Measurements from ENCODE around the gene PIH1D1. TPM values are rescaled to one million over a fixed set of nuclear protein-coding genes. Genes with fewer than 3 reads are reported as not detected.
A peak's percentile ranks its signal among the peaks of the same experiment; 100 is the strongest.
"Not testable (repeated sequence)": the region's sequence is repeated elsewhere in the genome, so short reads cannot be mapped to it uniquely, and the experiment has no call there.

The PIH1D1 gene
- total RNA-seq, 4 donors from 2014 or later: 67.2 to 82.4 (median 72.5) TPM

DNA sequence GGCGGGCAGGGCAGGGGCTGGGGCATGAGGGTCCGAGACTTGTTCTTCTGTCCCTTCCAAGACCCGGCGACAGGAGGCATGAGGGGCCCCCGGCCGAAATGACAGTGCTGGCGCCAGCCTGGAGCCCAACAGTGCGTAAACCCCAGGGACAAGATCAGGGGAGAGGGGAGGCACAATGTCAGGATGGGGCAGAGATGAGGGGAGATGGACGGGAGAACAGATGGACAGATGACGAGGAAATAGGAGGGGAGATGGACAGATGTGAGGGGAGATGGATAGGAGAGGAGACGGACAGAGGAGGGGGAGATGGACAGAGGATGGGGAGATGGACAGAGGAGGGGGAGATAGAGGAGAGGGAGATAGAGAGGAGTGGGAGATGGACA, 22.9 kb upstream of the PIH1D1 start:
- Histone ChIP-seq H3K9me3 (no peaks in the 10 kb centered on the region), H3K36me3 (peaks cover 0 to 14% of the 10 kb centered on the region in 2 donors), H3K27ac (peak overlapping the region; percentile 48 to 90 (median 87)), H3K4me3 (peak overlapping the region; percentile 72 to 85), H3K4me1 (peaks cover 0 to 52% (median 16%) of the 10 kb centered on the region in 3 donors), H3K27me3 (no peaks in the 10 kb centered on the region)
- ATAC-seq: no peak
- WGBS, 2 donors (ENCODE audit: low coverage in 1 of 2): 3 to 17% methylated on average over 4 to 8 of the region's 11 CpGs
- no peak for TF ChIP-seq POLR2A (IDR thresholded peaks at IDR 0.05)
- TF ChIP-seq, protein P1, sequence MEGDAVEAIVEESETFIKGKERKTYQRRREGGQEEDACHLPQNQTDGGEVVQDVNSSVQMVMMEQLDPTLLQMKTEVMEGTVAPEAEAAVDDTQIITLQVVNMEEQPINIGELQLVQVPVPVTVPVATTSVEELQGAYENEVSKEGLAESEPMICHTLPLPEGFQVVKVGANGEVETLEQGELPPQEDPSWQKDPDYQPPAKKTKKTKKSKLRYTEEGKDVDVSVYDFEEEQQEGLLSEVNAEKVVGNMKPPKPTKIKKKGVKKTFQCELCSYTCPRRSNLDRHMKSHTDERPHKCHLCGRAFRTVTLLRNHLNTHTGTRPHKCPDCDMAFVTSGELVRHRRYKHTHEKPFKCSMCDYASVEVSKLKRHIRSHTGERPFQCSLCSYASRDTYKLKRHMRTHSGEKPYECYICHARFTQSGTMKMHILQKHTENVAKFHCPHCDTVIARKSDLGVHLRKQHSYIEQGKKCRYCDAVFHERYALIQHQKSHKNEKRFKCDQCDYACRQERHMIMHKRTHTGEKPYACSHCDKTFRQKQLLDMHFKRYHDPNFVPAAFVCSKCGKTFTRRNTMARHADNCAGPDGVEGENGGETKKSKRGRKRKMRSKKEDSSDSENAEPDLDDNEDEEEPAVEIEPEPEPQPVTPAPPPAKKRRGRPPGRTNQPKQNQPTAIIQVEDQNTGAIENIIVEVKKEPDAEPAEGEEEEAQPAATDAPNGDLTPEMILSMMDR (IDR thresholded peaks at IDR 0.05): no peak
- no peak for TF ChIP-seq POLR2AphosphoS5 (IDR thresholded peaks at IDR 0.05)
- TF ChIP-seq EP300 (IDR thresholded peaks at IDR 0.05): no peak

DNA sequence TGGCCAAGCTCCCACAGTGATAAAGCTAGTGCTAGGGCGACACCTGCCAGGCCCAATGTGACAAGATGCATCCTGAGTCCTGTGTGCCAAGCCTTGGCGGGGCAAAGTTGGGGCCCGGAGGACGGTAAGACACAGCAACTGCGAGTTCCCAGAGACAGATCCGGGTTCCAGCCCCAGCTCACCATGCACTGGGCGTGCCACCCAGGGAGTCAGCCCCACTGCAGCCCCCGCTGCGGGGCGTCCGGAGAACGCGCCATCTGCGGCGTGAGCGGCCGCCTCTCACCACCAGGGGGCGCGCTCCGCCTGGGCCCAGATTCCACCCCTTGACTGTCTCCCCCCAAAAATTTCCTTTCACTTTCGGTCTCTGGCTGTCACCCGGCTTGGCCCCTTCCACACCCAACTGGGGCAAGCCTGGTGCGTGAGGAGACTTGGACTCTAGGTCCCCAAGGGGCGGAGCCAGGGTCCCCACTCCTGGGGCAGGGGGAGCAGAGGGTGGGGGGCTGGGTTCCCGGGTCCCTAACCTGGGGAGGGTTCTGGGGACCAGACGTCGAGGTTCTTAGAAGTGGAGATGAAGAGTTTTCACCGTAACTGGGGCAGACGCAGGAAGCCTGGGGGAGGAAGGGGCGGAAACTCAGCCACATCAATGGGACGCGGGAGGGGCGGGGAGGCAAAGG, 22.4 kb upstream of the PIH1D1 start, which contains the start of gene FLT3LG:
Gene FLT3LG, plus strand, starts transcription at position 348 of the 674 bp plus-strand sequence. CDS start 425 bp downstream, outside the sequence.
- TF ChIP-seq POLR2A (IDR thresholded peaks at IDR 0.05) (no peak), POLR2AphosphoS5 (IDR thresholded peaks at IDR 0.05) (peak; percentile 43), EP300 (IDR thresholded peaks at IDR 0.05) (no peak)
- TF ChIP-seq, protein P1 (IDR thresholded peaks at IDR 0.05): peak in 3 of 4 experiments; percentile 99
- H3K4me3 ChIP-seq: peak within 1 kb of the TSS; percentile 72 to 85
- no peaks in the 10 kb centered on the region for H3K9me3 ChIP-seq
- H3K27ac ChIP-seq: peak within 1 kb of the TSS; percentile 48 to 90 (median 87)
- ATAC-seq: peak; percentile 76
- H3K4me1 ChIP-seq: peaks cover 0 to 57% (median 17%) of the 10 kb centered on the region in 3 donors
- H3K27me3 ChIP-seq: no peaks in the 10 kb centered on the region
- 0% methylated on average over 1 of the region's 33 CpGs; no CpG with 5 or more reads in 1 of the 2 donors for WGBS, 2 donors (ENCODE audit: low coverage in 1 of 2)
- H3K36me3 ChIP-seq: peaks cover 0 to 15% of the 10 kb centered on the region in 2 donors

DNA sequence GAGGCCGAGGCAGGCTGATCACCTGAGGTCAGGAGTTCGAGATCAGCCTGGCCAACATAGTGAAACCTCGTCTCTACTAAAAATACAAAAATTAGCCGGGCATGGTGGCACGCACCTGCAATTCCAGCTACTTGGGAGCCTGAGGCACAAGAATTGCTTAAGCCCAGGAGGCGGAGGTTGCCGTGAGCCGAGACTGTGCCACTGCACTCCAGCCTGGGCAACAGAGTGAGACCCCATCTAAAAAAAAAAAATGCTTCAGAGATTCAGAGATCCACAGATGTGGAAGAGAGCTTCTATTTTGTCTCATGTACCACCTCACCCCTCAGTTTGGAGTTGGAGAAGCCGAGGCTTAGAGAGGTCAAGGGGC, 21.9 kb upstream of the PIH1D1 start:
- H3K9me3 ChIP-seq, H3K27me3 ChIP-seq, ATAC-seq: not testable (repeated sequence)
- Histone ChIP-seq H3K4me1 (peaks cover 0 to 57% (median 20%) of the 10 kb centered on the region in 3 donors), H3K36me3 (peaks cover 0 to 20% of the 10 kb centered on the region in 2 donors), H3K27ac (peak overlapping the region in 3 of 4 donors; percentile 86 to 90 (median 88)), H3K4me3 (peak overlapping the region; percentile 72 to 85)
- WGBS, 2 donors (ENCODE audit: low coverage in 1 of 2): 20 to 67% methylated on average over 2 to 7 of the region's 9 CpGs

DNA sequence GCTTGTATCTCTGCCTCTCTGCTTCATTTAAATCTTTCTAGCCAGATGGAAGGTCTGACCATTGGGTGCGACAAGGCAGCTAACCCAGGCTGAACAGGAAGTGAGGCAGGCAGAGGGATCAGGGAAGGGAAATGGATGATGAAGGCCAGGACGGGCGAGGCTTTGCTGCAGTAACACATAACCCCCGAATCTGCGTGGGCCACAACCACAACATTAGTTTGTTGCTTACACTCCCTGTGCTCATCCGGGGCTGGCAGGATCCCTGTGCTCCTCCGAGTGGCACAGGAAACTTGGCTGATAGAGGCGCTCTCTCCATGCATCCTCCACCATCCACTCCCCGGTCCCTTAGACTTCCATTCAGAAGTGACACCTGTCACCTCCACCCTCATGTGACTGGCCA, 21.3 kb upstream of the PIH1D1 start:
- WGBS, 2 donors (ENCODE audit: low coverage in 1 of 2): 54 to 79% methylated on average over 6 to 9 of the region's 9 CpGs
- H3K4me1 ChIP-seq: peaks cover 0 to 53% (median 20%) of the 10 kb centered on the region in 3 donors
- H3K4me3 ChIP-seq: no peak overlapping the region
- H3K27ac ChIP-seq: peak overlapping the region in 2 of 4 donors; percentile 88 to 90
- peaks cover 0 to 24% of the 10 kb centered on the region in 2 donors for H3K36me3 ChIP-seq
- no peaks in the 10 kb centered on the region for H3K27me3 ChIP-seq
- TF ChIP-seq EP300 (IDR thresholded peaks at IDR 0.05) (no peak), POLR2AphosphoS5 (IDR thresholded peaks at IDR 0.05) (no peak), POLR2A (IDR thresholded peaks at IDR 0.05) (no peak)
- TF ChIP-seq, protein P1 (IDR thresholded peaks at IDR 0.05): no peak
- no peak for ATAC-seq
- H3K9me3 ChIP-seq: no peaks in the 10 kb centered on the region

DNA sequence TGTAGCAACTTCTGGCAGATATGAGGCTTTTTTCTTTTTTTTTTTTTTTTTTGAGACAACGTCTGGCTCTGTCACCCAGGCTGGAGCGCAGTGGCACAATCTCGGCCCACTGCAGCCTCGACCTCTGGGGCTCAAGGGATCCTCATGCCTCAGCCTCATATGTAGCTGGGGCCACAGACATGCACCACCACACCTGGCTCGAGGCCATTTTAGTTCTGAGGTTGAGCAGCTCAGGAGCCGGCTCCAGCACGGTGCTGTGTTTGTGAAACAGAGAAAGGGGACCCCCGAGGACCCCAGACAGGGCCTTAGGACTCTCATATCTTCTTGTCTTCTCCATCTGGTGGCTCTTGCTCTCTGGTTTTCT, 19.0 kb upstream of the PIH1D1 start:
- Histone ChIP-seq H3K9me3 (no peaks in the 10 kb centered on the region), H3K4me1 (peaks cover 0 to 41% (median 20%) of the 10 kb centered on the region in 3 donors), H3K4me3 (no peak overlapping the region), H3K27me3 (no peaks in the 10 kb centered on the region), H3K27ac (peak overlapping the region in 2 of 4 donors; percentile 61 to 73), H3K36me3 (peaks cover 0 to 45% of the 10 kb centered on the region in 2 donors)
- no peak for ATAC-seq
- WGBS, 2 donors (ENCODE audit: low coverage in 1 of 2): 27% methylated on average over 5 of the region's 8 CpGs; no CpG with 5 or more reads in 1 of the 2 donors
- no peak for TF ChIP-seq POLR2A (IDR thresholded peaks at IDR 0.05)
- TF ChIP-seq, protein P1 (IDR thresholded peaks at IDR 0.05): no peak
- no peak for TF ChIP-seq EP300 (IDR thresholded peaks at IDR 0.05)
- no peak for TF ChIP-seq POLR2AphosphoS5 (IDR thresholded peaks at IDR 0.05)
